Gastrocnemius medialis (tissue), 4 donors: Measurements from ENCODE around the gene OPRM1. TPM values are rescaled to one million over a fixed set of nuclear protein-coding genes. Genes with fewer than 3 reads are reported as not detected.

ENCODE experiments used
- ATAC-seq, 2 donors: fragments of 150-250 bp; one replicate each; pipeline ENCODE4 v1.9.1; 2016
- DNase-seq, 2 donors: peaks; one replicate each; pipeline ENCODE4 v3.0.0-alpha.2; 2019
- H3K27ac ChIP-seq, 4 donors: fragments of 200-600 bp; sonication (generic); 1 replicate in 1 of 4; 2 replicates in 3 of 4; pipeline ENCODE4 v1.5.1; 2016 to 2018; ENCODE audit warnings: mild to moderate bottlenecking in 2 of 4, moderate library complexity in 1 of 4
- H3K27me3 ChIP-seq, 3 donors: fragments of 200-600 bp; sonication (generic) in 2 of 3; 1 replicate in 1 of 3; 2 replicates in 2 of 3; pipeline versions ENCODE4 v1.5.1 to v1.6.0; 2016 to 2019; ENCODE audit warnings: mild to moderate bottlenecking in 1 of 3, moderate library complexity in 1 of 3
- H3K36me3 ChIP-seq, 2 donors: fragments of 200-600 bp; sonication (generic) in 1 of 2; one replicate each; pipeline ENCODE4 v1.5.1; 2017 to 2018
- H3K4me1 ChIP-seq, 2 donors: fragments of 200-600 bp; sonication (generic) in 1 of 2; one replicate each; pipeline ENCODE4 v1.5.1; 2016 to 2017; ENCODE audit warnings: mild to moderate bottlenecking in 2 of 2
- H3K4me3 ChIP-seq, 4 donors: fragments of 200-600 bp; sonication (generic) in 3 of 4; 1 replicate in 1 of 4; 2 replicates in 3 of 4; pipeline ENCODE4 v1.5.1; 2016 to 2019; ENCODE audit warnings: mild to moderate bottlenecking in 2 of 4
- H3K9me3 ChIP-seq, 3 donors: fragments of 200-600 bp; sonication (generic) in 2 of 3; 1 replicate in 1 of 3; 2 replicates in 2 of 3; pipeline ENCODE4 v1.5.1; 2016 to 2019
- POLR2A ChIP-seq, 2 donors: fragments of 450-650 bp; IDR thresholded peaks; one replicate each; pipeline ENCODE4 v1.6.1; 2017; ENCODE audit warnings: antibody characterized with exemption in 2 of 2, mild to moderate bottlenecking in 2 of 2, moderate library complexity in 2 of 2
- in situ Hi-C, 4 donors: fragments of 200-750 bp; cut with MboI; loops; one replicate each; pipeline versions ENCODE4 v1.15.0 to v1.8.0; 2017; ENCODE audit warnings: low sequenced_read_pairs in 4 of 4
- intact Hi-C: fragments of 100-400 bp; cut with DNase I; formaldehyde crosslinking; loops from one replicate; pipeline ENCODE4 v1.15.1; 2023; ENCODE audit warnings: low total_unique reads
- total RNA-seq, 4 donors: library from RNA; depleted of rRNA; stranded (reverse); fragments of >200 nt; gene quantifications; one replicate each; pipeline versions ENCODE4 v1.1.0 to v1.2.3, GENCODE V29; 2016
- TF ChIP-seq, protein P1 (sequence below), 5 experiments: fragments of 450-650 bp in 3 of 5; fragments of 200-600 bp in 2 of 5; sonication (generic) in 2 of 5; IDR thresholded peaks in 4 of 5; conservative IDR thresholded peaks in 1 of 5; 1 replicate in 4 of 5; 2 replicates in 1 of 5; pipeline ENCODE4 v1.5.1; 2016 to 2019; ENCODE audit warnings: antibody characterized with exemption in 5 of 5, mild to moderate bottlenecking in 3 of 5, moderate library complexity in 3 of 5

OPRM1 gene
- total RNA-seq, 4 donors from 2014 or later, result not detected

DNA sequence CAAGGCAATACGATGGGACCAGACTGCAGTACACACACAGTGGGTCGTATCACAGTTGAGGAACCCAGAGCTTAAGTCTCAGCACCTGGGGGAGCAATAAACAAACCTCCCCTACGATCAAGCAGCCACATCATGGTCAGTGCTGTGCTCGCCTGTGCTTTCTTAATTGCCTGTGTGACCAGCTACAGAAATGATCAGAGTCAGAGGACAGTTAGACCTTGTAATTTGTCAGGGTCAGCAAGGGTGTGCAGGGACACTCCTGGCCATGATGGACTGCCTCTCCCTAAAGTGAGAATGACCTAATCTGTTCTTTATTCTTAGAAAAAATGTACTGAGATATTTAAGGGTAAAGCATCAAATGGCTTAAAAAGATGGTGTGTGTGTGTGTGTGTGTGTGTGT, 78.4 kb downstream of the OPRM1 start:
- Histone ChIP-seq H3K4me3 (no peak overlapping the region), H3K36me3 (no peaks in the 10 kb centered on the region), H3K9me3 (no peaks in the 10 kb centered on the region), H3K27ac (no peak overlapping the region), H3K27me3 (no peaks in the 10 kb centered on the region), H3K4me1 (no peaks in the 10 kb centered on the region)
- intact Hi-C loops (no loop called here), in situ Hi-C loops (no loop called here)
- TF ChIP-seq, protein P1, sequence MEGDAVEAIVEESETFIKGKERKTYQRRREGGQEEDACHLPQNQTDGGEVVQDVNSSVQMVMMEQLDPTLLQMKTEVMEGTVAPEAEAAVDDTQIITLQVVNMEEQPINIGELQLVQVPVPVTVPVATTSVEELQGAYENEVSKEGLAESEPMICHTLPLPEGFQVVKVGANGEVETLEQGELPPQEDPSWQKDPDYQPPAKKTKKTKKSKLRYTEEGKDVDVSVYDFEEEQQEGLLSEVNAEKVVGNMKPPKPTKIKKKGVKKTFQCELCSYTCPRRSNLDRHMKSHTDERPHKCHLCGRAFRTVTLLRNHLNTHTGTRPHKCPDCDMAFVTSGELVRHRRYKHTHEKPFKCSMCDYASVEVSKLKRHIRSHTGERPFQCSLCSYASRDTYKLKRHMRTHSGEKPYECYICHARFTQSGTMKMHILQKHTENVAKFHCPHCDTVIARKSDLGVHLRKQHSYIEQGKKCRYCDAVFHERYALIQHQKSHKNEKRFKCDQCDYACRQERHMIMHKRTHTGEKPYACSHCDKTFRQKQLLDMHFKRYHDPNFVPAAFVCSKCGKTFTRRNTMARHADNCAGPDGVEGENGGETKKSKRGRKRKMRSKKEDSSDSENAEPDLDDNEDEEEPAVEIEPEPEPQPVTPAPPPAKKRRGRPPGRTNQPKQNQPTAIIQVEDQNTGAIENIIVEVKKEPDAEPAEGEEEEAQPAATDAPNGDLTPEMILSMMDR (IDR thresholded peaks at IDR 0.05 in 4 of 5, conservative IDR thresholded peaks at IDR 0.05 in 1 of 5), result no peak
- TF ChIP-seq POLR2A (IDR thresholded peaks at IDR 0.05), result no peak
- ATAC-seq (no peak), DNase-seq (no peak)

DNA sequence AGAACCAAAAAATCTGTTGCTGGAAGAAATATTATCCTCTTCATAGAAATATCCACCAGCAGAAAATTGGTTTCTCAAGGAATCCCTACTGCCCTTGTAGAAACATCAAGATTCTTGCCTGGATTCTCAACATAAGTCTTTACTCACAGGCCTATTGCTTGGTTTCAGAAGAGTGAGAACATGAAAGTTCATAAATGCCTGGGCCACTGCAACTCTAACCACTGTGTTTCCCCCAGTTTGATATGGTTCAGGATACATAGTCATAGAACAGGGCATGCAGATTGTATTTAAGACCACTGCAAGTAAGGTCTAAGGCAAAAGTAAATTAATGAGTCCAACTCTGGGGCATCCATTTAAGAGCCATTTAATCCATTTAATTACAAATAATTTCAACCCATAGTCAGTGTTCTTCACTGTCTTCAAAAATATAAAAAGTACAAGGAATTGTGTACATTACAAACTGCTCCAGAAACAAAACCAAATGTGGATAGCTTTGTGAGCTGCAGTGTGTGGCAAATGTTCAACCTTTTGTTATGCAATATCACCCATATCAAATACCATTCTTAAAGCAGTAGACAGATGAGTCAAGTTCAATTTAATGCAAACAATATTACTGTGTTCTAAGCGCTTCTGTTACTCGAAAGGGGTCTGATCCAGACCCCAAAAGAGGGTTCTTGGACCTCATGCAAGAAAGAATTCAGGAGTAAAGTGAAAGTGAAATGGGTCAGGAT, 83.3 kb downstream of the OPRM1 start:
- TF ChIP-seq POLR2A (IDR thresholded peaks at IDR 0.05), result no peak
- TF ChIP-seq, protein P1 (IDR thresholded peaks at IDR 0.05 in 4 of 5, conservative IDR thresholded peaks at IDR 0.05 in 1 of 5), result no peak
- Histone ChIP-seq H3K9me3 (no peaks in the 10 kb centered on the region), H3K27ac (no peak overlapping the region), H3K4me3 (no peak overlapping the region), H3K4me1 (no peaks in the 10 kb centered on the region), H3K27me3 (no peaks in the 10 kb centered on the region), H3K36me3 (no peaks in the 10 kb centered on the region)
- no peak for ATAC-seq
- in situ Hi-C loops, result no loop called here
- no peak for DNase-seq
- intact Hi-C loops, result no loop called here

DNA sequence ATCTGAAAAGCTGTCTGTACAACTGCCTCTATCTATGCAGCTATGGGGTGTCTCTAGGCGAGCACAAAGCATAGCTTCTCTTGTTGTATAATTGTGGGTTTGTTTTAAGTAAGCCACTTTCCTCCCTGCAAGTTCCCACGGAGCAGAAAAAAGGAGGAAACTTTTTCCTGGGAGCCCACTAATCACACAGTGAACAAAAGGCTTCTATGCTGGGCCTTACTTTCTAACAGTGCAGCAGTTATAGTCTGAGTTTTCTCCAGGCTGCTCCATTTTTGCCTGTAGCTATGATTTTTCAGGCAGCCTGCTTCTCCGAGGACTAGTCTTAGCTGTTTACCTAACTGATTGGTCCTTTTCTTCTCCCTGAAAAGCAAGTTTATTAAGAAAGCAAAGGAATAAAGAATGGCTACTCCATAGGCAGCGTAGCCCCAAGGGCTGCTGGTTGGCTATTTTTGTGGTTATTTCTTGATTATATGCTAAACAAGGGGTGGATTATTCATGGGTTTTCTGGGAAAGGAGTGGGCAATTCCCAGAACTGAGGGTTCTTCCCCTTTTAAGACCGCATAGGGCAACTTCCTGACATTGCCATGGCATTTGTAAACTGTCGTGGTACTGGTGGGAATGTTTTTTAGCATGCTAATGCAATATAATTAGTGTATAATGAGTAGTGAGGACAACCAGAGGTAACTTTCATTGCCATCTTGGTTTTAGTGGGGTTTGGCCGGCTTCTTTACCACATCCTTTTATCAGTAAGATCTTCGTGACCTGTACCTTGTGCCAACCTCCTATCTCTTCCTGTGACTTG, 84.3 kb downstream of the OPRM1 start:
- no peaks in the 10 kb centered on the region for H3K36me3 ChIP-seq
- H3K4me1 ChIP-seq, result no peaks in the 10 kb centered on the region
- no peaks in the 10 kb centered on the region for H3K9me3 ChIP-seq
- intact Hi-C loops (no loop called here), in situ Hi-C loops (no loop called here)
- H3K27me3 ChIP-seq, result no peaks in the 10 kb centered on the region
- TF ChIP-seq, protein P1 (IDR thresholded peaks at IDR 0.05 in 4 of 5, conservative IDR thresholded peaks at IDR 0.05 in 1 of 5), result no peak
- TF ChIP-seq POLR2A (IDR thresholded peaks at IDR 0.05), result no peak
- ATAC-seq (no peak), DNase-seq (no peak)
- no peak overlapping the region for H3K4me3 ChIP-seq
- H3K27ac ChIP-seq, result no peak overlapping the region

DNA sequence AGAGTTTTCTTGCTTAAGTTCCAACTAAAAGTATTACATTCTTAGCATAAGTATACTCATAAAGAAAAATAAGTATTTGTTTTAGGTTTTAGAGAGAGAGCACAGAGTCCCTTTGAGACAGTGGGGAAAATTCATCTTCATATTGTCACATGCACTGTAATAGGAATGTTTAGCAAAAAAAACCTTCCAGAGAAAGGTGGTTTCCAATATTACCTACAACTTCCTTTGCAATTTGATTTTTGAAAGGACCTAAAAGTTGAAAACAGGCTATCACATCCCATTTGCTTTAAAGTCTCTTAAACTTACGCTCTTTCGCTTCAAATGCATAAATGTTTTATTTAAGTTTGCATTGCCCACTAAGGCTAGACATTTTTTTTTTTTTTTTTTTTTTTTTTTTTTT, 86.4 kb downstream of the OPRM1 start:
- intact Hi-C loops (no loop called here), in situ Hi-C loops (no loop called here)
- Histone ChIP-seq H3K27ac (no peak overlapping the region), H3K9me3 (no peaks in the 10 kb centered on the region), H3K36me3 (no peaks in the 10 kb centered on the region), H3K27me3 (no peaks in the 10 kb centered on the region), H3K4me3 (no peak overlapping the region), H3K4me1 (no peaks in the 10 kb centered on the region)
- DNase-seq, result no peak
- no peak for ATAC-seq
- TF ChIP-seq, protein P1 (IDR thresholded peaks at IDR 0.05 in 4 of 5, conservative IDR thresholded peaks at IDR 0.05 in 1 of 5), result no peak
- no peak for TF ChIP-seq POLR2A (IDR thresholded peaks at IDR 0.05)
